ENCODE results near the gene TENM3. TPM values are rescaled to one million over a fixed set of nuclear protein-coding genes. Genes with fewer than 3 reads are reported as not detected.

TENM3 gene
- polyA plus RNA-seq, 1 of the 3 experiments (the other 2 are of a cell fraction): 10.4 TPM

- TF ChIP-seq YY1 (IDR thresholded peaks at IDR 0.05; ENCODE audit: low read depth) (no peak), RCOR1 (IDR thresholded peaks at IDR 0.05; ENCODE audit: low read length) (no peak), FOXJ3 (CRISPR knock-in tag; IDR thresholded peaks at IDR 0.05) (no peak), EP300 (IDR thresholded peaks at IDR 0.05; ENCODE audit: borderline replicate concordance in 1 of 2, low read depth in 1 of 2, low read length in 1 of 2) (no peak), RXRA (IDR thresholded peaks at IDR 0.05; ENCODE audit: borderline replicate concordance, low read depth) (no peak), FOSL2 (IDR thresholded peaks at IDR 0.05; ENCODE audit: borderline replicate concordance, low read depth) (no peak)
- Histone ChIP-seq H3K9me2 (no peaks in the 10 kb centered on the region), H3K9me3 (no peaks in the 10 kb centered on the region), H3K4me2 (no peak overlapping the region), H3K4me3 (ENCODE audit: low read depth in 2 of 2, low read length in 1 of 2) (no peak overlapping the region), H3K27me3 (ENCODE audit: insufficient read depth) (no peaks in the 10 kb centered on the region), H3K9ac (no peak overlapping the region), H3F3A (replicated peaks; ENCODE audit: insufficient read depth) (peaks cover 5% of the 10 kb centered on the region), H4K20me1 (ENCODE audit: insufficient read depth) (no peaks in the 10 kb centered on the region), H3K27ac (ENCODE audit: low read depth in 2 of 2, low read length in 1 of 2) (no peak overlapping the region), H3K36me3 (replicated peaks in 1 of 2; ENCODE audit: control insufficient read depth in 1 of 2, insufficient read depth in 2 of 2, low read length in 1 of 2) (peaks cover 0 to 2% of the 10 kb centered on the region in 2 experiments), H3K79me2 (ENCODE audit: insufficient read depth) (no peaks in the 10 kb centered on the region), H3K4me1 (ENCODE audit: control insufficient read depth in 1 of 2, insufficient read depth in 2 of 2, low read depth in 1 of 2, low read length in 1 of 2) (no peaks in the 10 kb centered on the region), H2AFZ (ENCODE audit: low read depth) (no peak overlapping the region)
- CTCF ChIA-PET: no interaction called here
- 84% methylated on average over 2 of the region's 2 CpGs for WGBS (ENCODE audit: low lambda C conversion rate)
- DNase-seq: no peak
- POLR2A ChIA-PET: no interaction called here
These were observed 452.6 kb downstream of the TENM3 start for GRCh38 chr4:182695842-182696241.

GRCh38 chr4:182697094-182697493 is 453.9 kb downstream of the TENM3 start:
- no peak for DNase-seq
- 85% methylated on average over 6 of the region's 6 CpGs for WGBS (ENCODE audit: low lambda C conversion rate)

More at GRCh38 chr4:182697094-182697493, 453.9 kb downstream of the TENM3 start:
- H2AFZ ChIP-seq (ENCODE audit: low read depth): no peak overlapping the region
- no peak overlapping the region for H3K4me2 ChIP-seq
- peaks cover 5% of the 10 kb centered on the region for H3F3A ChIP-seq (replicated peaks; ENCODE audit: insufficient read depth)
- H3K27me3 ChIP-seq (ENCODE audit: insufficient read depth): no peaks in the 10 kb centered on the region
- H3K79me2 ChIP-seq (ENCODE audit: insufficient read depth): no peaks in the 10 kb centered on the region
- H3K9me3 ChIP-seq: no peaks in the 10 kb centered on the region
- no peaks in the 10 kb centered on the region for H4K20me1 ChIP-seq (ENCODE audit: insufficient read depth)
- no peaks in the 10 kb centered on the region for H3K9me2 ChIP-seq
- no peak overlapping the region for H3K4me3 ChIP-seq (ENCODE audit: low read depth in 2 of 2, low read length in 1 of 2)
- H3K36me3 ChIP-seq (replicated peaks in 1 of 2; ENCODE audit: control insufficient read depth in 1 of 2, insufficient read depth in 2 of 2, low read length in 1 of 2): peaks cover 0 to 2% of the 10 kb centered on the region in 2 experiments
- no peak overlapping the region for H3K27ac ChIP-seq (ENCODE audit: low read depth in 2 of 2, low read length in 1 of 2)
- H3K9ac ChIP-seq: no peak overlapping the region
- no peaks in the 10 kb centered on the region for H3K4me1 ChIP-seq (ENCODE audit: control insufficient read depth in 1 of 2, insufficient read depth in 2 of 2, low read depth in 1 of 2, low read length in 1 of 2)
- ChIA-PET CTCF (no interaction called here), POLR2A (no interaction called here)
- no peak for TF ChIP-seq TEAD4 (IDR thresholded peaks at IDR 0.05; ENCODE audit: borderline replicate concordance, insufficient read depth)
- TF ChIP-seq RXRA (IDR thresholded peaks at IDR 0.05; ENCODE audit: borderline replicate concordance, low read depth): no peak
- no peak for TF ChIP-seq GABPA (IDR thresholded peaks at IDR 0.05; ENCODE audit: low read depth)
- no peak for TF ChIP-seq FOXM1 (IDR thresholded peaks at IDR 0.05; ENCODE audit: low read depth)
- TF ChIP-seq, protein P1, sequence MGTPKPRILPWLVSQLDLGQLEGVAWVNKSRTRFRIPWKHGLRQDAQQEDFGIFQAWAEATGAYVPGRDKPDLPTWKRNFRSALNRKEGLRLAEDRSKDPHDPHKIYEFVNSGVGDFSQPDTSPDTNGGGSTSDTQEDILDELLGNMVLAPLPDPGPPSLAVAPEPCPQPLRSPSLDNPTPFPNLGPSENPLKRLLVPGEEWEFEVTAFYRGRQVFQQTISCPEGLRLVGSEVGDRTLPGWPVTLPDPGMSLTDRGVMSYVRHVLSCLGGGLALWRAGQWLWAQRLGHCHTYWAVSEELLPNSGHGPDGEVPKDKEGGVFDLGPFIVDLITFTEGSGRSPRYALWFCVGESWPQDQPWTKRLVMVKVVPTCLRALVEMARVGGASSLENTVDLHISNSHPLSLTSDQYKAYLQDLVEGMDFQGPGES (IDR thresholded peaks at IDR 0.05; ENCODE audit: low read depth, low read length): no peak
- TF ChIP-seq, protein P2, sequence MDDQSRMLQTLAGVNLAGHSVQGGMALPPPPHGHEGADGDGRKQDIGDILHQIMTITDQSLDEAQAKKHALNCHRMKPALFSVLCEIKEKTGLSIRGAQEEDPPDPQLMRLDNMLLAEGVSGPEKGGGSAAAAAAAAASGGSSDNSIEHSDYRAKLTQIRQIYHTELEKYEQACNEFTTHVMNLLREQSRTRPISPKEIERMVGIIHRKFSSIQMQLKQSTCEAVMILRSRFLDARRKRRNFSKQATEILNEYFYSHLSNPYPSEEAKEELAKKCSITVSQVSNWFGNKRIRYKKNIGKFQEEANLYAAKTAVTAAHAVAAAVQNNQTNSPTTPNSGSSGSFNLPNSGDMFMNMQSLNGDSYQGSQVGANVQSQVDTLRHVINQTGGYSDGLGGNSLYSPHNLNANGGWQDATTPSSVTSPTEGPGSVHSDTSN (IDR thresholded peaks at IDR 0.05): no peak
- TF ChIP-seq, protein P3, sequence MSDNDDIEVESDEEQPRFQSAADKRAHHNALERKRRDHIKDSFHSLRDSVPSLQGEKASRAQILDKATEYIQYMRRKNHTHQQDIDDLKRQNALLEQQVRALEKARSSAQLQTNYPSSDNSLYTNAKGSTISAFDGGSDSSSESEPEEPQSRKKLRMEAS (IDR thresholded peaks at IDR 0.05; ENCODE audit: low read depth): no peak
- no peak for TF ChIP-seq CHD2 (IDR thresholded peaks at IDR 0.05; ENCODE audit: low read length, partially characterized antibody)
- no peak for TF ChIP-seq FOXJ3 (CRISPR knock-in tag; IDR thresholded peaks at IDR 0.05)
- TF ChIP-seq, protein P4, sequence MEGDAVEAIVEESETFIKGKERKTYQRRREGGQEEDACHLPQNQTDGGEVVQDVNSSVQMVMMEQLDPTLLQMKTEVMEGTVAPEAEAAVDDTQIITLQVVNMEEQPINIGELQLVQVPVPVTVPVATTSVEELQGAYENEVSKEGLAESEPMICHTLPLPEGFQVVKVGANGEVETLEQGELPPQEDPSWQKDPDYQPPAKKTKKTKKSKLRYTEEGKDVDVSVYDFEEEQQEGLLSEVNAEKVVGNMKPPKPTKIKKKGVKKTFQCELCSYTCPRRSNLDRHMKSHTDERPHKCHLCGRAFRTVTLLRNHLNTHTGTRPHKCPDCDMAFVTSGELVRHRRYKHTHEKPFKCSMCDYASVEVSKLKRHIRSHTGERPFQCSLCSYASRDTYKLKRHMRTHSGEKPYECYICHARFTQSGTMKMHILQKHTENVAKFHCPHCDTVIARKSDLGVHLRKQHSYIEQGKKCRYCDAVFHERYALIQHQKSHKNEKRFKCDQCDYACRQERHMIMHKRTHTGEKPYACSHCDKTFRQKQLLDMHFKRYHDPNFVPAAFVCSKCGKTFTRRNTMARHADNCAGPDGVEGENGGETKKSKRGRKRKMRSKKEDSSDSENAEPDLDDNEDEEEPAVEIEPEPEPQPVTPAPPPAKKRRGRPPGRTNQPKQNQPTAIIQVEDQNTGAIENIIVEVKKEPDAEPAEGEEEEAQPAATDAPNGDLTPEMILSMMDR (IDR thresholded peaks at IDR 0.05): no peak
- TF ChIP-seq MXI1 (IDR thresholded peaks at IDR 0.05; ENCODE audit: low read depth, low read length): no peak
- no peak for TF ChIP-seq RFX5 (IDR thresholded peaks at IDR 0.05; ENCODE audit: low read length)
- no peak for TF ChIP-seq YY1 (IDR thresholded peaks at IDR 0.05; ENCODE audit: low read depth)
- no peak for TF ChIP-seq MEF2A (IDR thresholded peaks at IDR 0.05; ENCODE audit: borderline replicate concordance, low read depth)
- TF ChIP-seq, protein P5, sequence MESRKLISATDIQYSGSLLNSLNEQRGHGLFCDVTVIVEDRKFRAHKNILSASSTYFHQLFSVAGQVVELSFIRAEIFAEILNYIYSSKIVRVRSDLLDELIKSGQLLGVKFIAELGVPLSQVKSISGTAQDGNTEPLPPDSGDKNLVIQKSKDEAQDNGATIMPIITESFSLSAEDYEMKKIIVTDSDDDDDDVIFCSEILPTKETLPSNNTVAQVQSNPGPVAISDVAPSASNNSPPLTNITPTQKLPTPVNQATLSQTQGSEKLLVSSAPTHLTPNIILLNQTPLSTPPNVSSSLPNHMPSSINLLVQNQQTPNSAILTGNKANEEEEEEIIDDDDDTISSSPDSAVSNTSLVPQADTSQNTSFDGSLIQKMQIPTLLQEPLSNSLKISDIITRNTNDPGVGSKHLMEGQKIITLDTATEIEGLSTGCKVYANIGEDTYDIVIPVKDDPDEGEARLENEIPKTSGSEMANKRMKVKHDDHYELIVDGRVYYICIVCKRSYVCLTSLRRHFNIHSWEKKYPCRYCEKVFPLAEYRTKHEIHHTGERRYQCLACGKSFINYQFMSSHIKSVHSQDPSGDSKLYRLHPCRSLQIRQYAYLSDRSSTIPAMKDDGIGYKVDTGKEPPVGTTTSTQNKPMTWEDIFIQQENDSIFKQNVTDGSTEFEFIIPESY (IDR thresholded peaks at IDR 0.05; ENCODE audit: borderline replicate concordance, low read depth): no peak
